Measurements from ENCODE around the gene TBX21.

TBX21 gene

DNA sequence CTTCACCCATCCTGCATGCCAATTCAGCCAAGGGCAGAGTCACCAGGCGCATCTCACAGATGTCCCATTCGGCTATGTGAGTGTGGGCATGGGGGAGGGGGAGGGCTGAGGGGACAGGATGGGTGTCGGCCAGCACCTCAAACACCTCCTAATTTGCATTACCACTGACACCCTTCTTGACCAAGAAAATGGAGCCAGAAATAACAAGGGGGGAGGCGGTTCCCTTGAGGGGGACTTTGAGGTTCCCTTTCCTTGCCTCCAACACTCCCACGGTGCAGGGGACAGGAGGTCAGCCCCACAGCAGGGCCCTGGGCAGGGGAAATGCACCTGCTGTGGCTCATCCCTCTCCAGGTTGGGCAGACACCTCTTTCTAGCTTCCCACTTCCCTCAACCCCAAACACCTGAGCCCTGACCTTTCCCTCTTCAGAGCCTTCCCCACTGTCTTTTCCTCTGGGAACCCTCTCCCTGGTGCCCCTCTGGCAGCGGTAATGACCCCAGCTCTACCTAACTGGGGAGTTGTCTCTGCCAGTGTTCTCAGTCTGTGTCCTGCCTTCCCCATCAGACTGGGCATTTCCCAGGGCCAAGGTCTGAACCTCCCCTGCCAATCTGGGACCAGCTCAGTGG is 18.2 kb upstream of the TBX21 start:
- peaks cover 14 to 21% (median 19%) of the 10 kb centered on the region in 11 experiments for H3K36me3 ChIP-seq
- peaks cover 68 to 100% (median 99%) of the 10 kb centered on the region in 10 experiments for H3K4me1 ChIP-seq

DNA sequence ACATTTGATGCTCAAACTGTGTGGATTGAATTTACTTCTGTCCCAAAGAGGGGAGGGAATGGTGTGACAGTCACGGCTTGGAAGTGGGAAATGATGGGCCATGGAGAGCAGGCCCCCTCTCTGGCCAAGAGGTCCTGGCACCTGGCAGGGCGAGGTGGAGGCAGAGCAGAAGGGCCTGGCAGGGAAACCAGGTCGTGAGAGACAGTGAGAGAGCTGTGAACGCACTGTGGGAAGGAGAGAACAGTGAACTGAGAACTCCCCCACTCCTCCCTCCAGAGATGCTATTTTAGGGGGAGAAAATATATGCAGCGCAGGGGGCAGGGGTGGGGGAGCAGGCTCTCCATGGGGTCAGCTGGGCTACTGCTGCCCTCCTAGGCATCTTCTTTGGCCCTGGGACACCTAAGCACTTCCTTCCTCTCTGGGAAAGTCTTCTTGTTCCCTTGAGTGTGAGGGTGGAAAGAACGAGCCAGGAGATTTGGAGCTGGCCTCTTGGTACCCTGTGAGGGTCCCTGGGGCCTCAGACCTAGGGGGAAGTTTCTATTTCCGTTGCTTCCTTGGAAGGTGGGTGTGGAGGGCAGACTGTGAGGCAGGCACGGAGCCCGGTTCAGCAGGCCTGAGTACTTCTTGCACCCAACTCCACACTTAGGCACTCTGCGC is 17.2 kb upstream of the TBX21 start:
- peak overlapping the region in 2 of 11 experiments; percentile 30 to 42; a peak in 2 of 22 replicates for H3K9ac ChIP-seq

More for the DNA sequence above, 18.2 kb upstream of the TBX21 start:
- peak overlapping the region in 9 of 11 experiments; percentile 68 to 92 (median 86); a peak in 17 of 22 replicates for H3K4me2 ChIP-seq
- H3K9me3 ChIP-seq (replicated peaks in 1 of 11) = no peaks in the 10 kb centered on the region
- H4K20me1 ChIP-seq = peaks cover 0 to 98% (median 14%) of the 10 kb centered on the region in 11 experiments; a peak in 11 of 22 replicates
- no peak for TF ChIP-seq Cebpa-rat (IDR thresholded peaks at IDR 0.05)
- H3K9ac ChIP-seq = no peak overlapping the region
- peaks cover 0 to 48% (median 0%) of the 10 kb centered on the region in 11 experiments; a peak in 6 of 22 replicates for H3K27me3 ChIP-seq
- no peak overlapping the region for H3K27ac ChIP-seq
- no peak overlapping the region for H3K4me3 ChIP-seq

DNA sequence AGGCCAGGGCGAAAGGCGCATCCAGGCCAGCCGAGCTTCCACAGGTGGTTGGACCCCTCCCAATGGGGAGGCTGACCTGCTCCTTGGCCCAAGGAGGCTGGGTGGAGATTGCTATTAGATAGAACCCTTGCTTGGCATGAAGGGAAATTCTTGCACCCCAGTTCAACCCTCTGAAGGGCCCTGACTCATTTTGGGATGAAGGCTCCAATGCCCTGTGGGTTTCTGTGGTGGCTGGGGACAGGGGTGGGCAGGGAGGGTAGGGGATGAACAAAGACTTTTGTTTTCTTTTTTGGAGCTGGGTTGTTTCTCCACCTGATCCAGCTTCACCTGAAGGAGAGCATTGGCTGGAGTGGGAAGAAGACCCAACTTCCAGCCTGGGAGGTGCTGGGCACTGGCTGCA is 16.7 kb upstream of the TBX21 start:
- TF ChIP-seq Cebpa-rat (IDR thresholded peaks at IDR 0.05) = no peak
- H3K4me1 ChIP-seq = peaks cover 74 to 100% (median 100%) of the 10 kb centered on the region in 10 experiments
- peak overlapping the region in 10 of 11 experiments; percentile 42 to 92 (median 86); a peak in 19 of 22 replicates for H3K4me2 ChIP-seq
- peaks cover 0 to 62% (median 0%) of the 10 kb centered on the region in 11 experiments; a peak in 7 of 22 replicates for H3K27me3 ChIP-seq
- peaks cover 0 to 98% (median 0%) of the 10 kb centered on the region in 11 experiments; a peak in 8 of 22 replicates for H4K20me1 ChIP-seq
- H3K36me3 ChIP-seq = peaks cover 0 to 6% (median 4%) of the 10 kb centered on the region in 11 experiments; a peak in 15 of 22 replicates
- peak overlapping the region in 2 of 11 experiments; percentile 30 to 42; a peak in 1 of 22 replicates for H3K9ac ChIP-seq
- H3K9me3 ChIP-seq (replicated peaks in 1 of 11) = no peaks in the 10 kb centered on the region
- H3K4me3 ChIP-seq = no peak overlapping the region
- no peak overlapping the region for H3K27ac ChIP-seq

More for the DNA sequence above, 17.2 kb upstream of the TBX21 start:
- Histone ChIP-seq H3K27me3 (peaks cover 0 to 57% (median 0%) of the 10 kb centered on the region in 11 experiments; a peak in 7 of 22 replicates), H3K4me1 (peaks cover 74 to 100% (median 100%) of the 10 kb centered on the region in 10 experiments), H4K20me1 (peaks cover 0 to 98% (median 5%) of the 10 kb centered on the region in 11 experiments; a peak in 11 of 22 replicates), H3K27ac (no peak overlapping the region), H3K9me3 (replicated peaks in 1 of 11) (no peaks in the 10 kb centered on the region), H3K36me3 (peaks cover 5 to 12% (median 10%) of the 10 kb centered on the region in 11 experiments; a peak in 21 of 22 replicates), H3K4me3 (no peak overlapping the region), H3K4me2 (peak overlapping the region in 10 of 11 experiments; percentile 42 to 92 (median 86); a peak in 19 of 22 replicates)
- TF ChIP-seq Cebpa-rat (IDR thresholded peaks at IDR 0.05) = no peak

DNA sequence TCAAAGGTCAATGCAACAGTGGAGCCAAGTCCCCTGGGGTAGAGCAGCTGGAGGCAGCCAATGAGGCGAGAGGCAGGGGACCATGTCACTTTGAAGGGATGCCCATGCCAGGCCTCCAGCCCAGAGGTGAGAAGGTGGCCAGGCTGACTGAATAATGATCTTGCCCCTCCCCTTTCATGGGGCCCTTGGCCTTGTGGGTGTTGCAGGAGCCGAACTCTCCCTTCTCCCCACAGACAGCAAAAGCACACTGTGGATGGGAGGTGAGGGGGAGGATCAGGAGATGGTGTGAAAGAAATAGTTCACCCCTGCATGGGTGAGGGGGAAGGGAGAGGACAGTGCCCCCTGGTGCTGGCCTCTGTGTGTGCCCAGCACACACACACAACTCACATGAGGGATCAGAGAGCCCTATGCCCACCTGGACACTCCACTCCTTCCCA is 15.8 kb upstream of the TBX21 start:
- TF ChIP-seq Cebpa-rat (IDR thresholded peaks at IDR 0.05) = no peak
- H4K20me1 ChIP-seq = peaks cover 0 to 98% (median 0%) of the 10 kb centered on the region in 11 experiments; a peak in 6 of 22 replicates
- H3K36me3 ChIP-seq = no peaks in the 10 kb centered on the region
- H3K4me2 ChIP-seq = peak overlapping the region; percentile 13 to 92 (median 86); a peak in 19 of 22 replicates
- no peak overlapping the region for H3K9ac ChIP-seq
- H3K9me3 ChIP-seq (replicated peaks in 1 of 11) = no peaks in the 10 kb centered on the region
- H3K4me3 ChIP-seq = no peak overlapping the region
- peaks cover 0 to 70% (median 0%) of the 10 kb centered on the region in 11 experiments; a peak in 7 of 22 replicates for H3K27me3 ChIP-seq
- H3K4me1 ChIP-seq = peaks cover 74 to 100% (median 100%) of the 10 kb centered on the region in 10 experiments
- peak overlapping the region in 1 of 11 experiments; percentile 44; a peak in 1 of 22 replicates for H3K27ac ChIP-seq

- Histone ChIP-seq H3K4me3 (no peak overlapping the region), H3K9me3 (replicated peaks in 1 of 11) (no peaks in the 10 kb centered on the region), H3K4me2 (peak overlapping the region; percentile 70 to 92 (median 86)), H3K4me1 (peaks cover 66 to 96% (median 93%) of the 10 kb centered on the region in 10 experiments), H4K20me1 (peaks cover 0 to 90% (median 0%) of the 10 kb centered on the region in 11 experiments; a peak in 6 of 22 replicates), H3K27me3 (peaks cover 0 to 67% (median 0%) of the 10 kb centered on the region in 11 experiments; a peak in 7 of 22 replicates), H3K27ac (peak overlapping the region in 3 of 11 experiments; percentile 1 to 44 (median 5); a peak in 1 of 22 replicates), H3K36me3 (no peaks in the 10 kb centered on the region), H3K9ac (no peak overlapping the region)
- TF ChIP-seq Cebpa-rat (IDR thresholded peaks at IDR 0.05) = no peak
These were observed 14.9 kb upstream of the TBX21 start for GRCh38 chr17:47717979-47718621.

DNA sequence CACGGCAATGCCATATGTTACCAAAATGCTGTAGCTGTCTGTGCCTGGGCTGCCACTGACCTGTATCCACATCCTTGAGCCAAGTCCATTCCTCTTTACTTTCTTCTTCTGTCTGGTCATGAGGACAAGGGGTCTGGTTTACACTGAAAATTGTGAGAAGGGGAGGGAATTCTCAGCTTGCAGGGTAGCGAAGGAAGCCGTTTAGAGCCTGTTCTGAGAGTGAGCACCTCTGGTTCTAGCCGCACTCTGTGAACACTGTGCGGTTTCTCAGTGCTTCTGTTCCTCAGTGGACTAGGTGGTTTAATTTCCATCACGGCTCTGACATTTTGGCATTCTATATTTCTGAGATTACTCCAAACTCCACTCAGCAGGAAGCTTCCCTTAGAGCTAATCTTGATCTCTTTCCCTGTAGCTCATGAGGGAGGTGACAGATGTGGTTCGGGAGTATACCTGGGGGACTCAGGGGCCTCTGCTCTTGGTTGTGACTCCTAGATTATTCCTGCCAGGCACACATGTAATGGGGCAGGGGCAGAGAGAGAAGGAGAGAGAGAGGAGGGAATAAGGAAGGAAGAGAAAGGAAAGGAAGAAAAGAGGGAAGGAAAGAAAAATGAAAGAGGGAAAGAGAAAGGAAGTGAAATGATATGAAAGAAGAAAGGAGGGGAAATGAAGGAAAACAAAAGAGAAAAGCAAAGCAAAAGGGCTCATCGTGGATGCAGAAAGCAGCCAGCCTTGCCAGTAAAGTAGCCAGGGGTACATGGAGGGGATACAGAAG is 14.2 kb upstream of the TBX21 start:
- Histone ChIP-seq H3K4me1 (peaks cover 61 to 88% (median 86%) of the 10 kb centered on the region in 10 experiments), H3K4me2 (peak overlapping the region; percentile 70 to 92 (median 86)), H3K36me3 (no peaks in the 10 kb centered on the region), H3K9me3 (replicated peaks in 1 of 11) (no peaks in the 10 kb centered on the region), H3K4me3 (0 out of 20 replicates have a peak overlapping the region, but pooled peaks of 1 of the 10 experiments have one; percentile 12), H3K27me3 (peaks cover 0 to 60% (median 0%) of the 10 kb centered on the region in 11 experiments; a peak in 7 of 22 replicates), H3K9ac (peak overlapping the region in 6 of 11 experiments; percentile 1 to 40 (median 13); a peak in 5 of 22 replicates), H4K20me1 (peaks cover 0 to 83% (median 0%) of the 10 kb centered on the region in 11 experiments; a peak in 6 of 22 replicates), H3K27ac (peak overlapping the region in 6 of 11 experiments; percentile 1 to 50 (median 41); a peak in 6 of 22 replicates)
- no peak for TF ChIP-seq Cebpa-rat (IDR thresholded peaks at IDR 0.05)

DNA sequence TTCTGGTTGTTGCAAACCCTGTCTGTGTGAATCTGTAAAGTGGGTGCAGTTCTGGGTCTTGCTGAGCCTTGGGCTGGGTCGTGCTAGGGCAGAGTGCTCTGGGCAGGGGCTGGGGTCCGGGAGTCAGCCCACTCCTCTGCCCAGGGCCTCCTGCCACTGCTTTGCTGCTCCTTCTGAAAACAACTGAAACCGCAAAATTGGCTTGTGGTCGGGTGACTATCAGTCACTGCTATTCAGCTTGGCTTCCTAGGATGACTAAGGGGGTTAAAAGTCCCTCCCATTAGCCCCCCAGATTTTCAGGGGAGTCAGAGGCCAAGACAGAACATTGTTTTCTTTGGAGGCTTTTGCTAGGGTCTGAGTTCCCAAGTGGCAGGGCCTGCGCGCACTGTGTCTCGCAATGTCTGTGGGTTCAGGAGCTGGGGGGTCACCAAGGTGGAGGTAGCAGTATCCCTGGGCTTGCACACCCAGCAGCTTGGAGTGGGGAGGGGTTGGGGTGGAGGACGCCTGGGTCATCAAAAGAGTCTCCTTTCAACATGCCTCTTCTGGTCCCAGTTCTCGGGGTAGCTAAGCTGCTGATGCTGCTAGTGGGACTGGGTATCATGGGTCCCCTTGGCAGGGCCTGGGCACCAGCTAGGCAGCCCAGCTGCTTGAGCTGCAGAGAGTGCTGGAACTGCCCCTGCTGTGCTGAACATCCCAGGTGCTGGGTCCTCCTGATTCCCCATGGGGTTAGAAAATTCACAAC is 13.5 kb upstream of the TBX21 start:
- peak overlapping the region in 6 of 11 experiments; percentile 1 to 40 (median 13); a peak in 6 of 22 replicates for H3K9ac ChIP-seq
- peak overlapping the region; percentile 70 to 92 (median 86) for H3K4me2 ChIP-seq

More for the DNA sequence above, 13.5 kb upstream of the TBX21 start:
- Histone ChIP-seq H3K27ac (peak overlapping the region in 8 of 11 experiments; percentile 20 to 50 (median 43); a peak in 9 of 22 replicates), H3K9me3 (replicated peaks in 1 of 11) (no peaks in the 10 kb centered on the region), H3K4me3 (0 out of 20 replicates have a peak overlapping the region, but pooled peaks of 1 of the 10 experiments have one; percentile 12), H3K27me3 (peaks cover 0 to 53% (median 0%) of the 10 kb centered on the region in 11 experiments; a peak in 6 of 22 replicates), H4K20me1 (peaks cover 0 to 76% (median 0%) of the 10 kb centered on the region in 11 experiments; a peak in 6 of 22 replicates), H3K36me3 (no peaks in the 10 kb centered on the region), H3K4me1 (peaks cover 61 to 81% (median 78%) of the 10 kb centered on the region in 10 experiments)
- no peak for TF ChIP-seq Cebpa-rat (IDR thresholded peaks at IDR 0.05)

All from BLaER1 treated with 17β-estradiol and CSF1 and Interleukin-3, amounts not matched to agents 10 nM and 100 nM (cell line).